Effector CD8-positive, alpha-beta T cell (primary cell): ENCODE data around the gene YIPF5.

Experiments
- DNase-seq: peaks from one replicate; lab custom pipeline; 2025; lab: John Stamatoyannopoulos, UW
- total RNA-seq, 4 experiments: gene quantifications; one replicate each; lab custom pipeline; 2026; lab: John Stamatoyannopoulos, UW

The YIPF5 gene
- total RNA-seq: 66.5 to 96.9 (median 85.5) reads per million in 4 experiments

GRCh38 chr5:144170276-144171024 lies at the start of gene YIPF5, which contains the start of gene KCTD16:
Gene YIPF5 (minus strand): TSS chr5:144170659. CDS start chr5:144169955, 704 bp downstream.
Gene KCTD16 (plus strand): TSS chr5:144170873.
- DNase-seq: peak; percentile 95

GRCh38 chr5:144219869-144220268 lies 49.4 kb upstream of the YIPF5 start:
- DNase-seq: no peak

GRCh38 chr5:144210655-144211054 lies 40.2 kb upstream of the YIPF5 start:
- no peak for DNase-seq

- DNase-seq: no peak
Measured at GRCh38 chr5:144209361-144209760, 38.9 kb upstream of the YIPF5 start.

GRCh38 chr5:144207875-144208444 lies 37.5 kb upstream of the YIPF5 start:
- no peak for DNase-seq

GRCh38 chr5:144206141-144206540 lies 35.7 kb upstream of the YIPF5 start:
- DNase-seq: no peak

- DNase-seq: no peak
Measured at GRCh38 chr5:144205141-144205551, 34.7 kb upstream of the YIPF5 start.

- no peak for DNase-seq
Measured at GRCh38 chr5:144203750-144204596, 33.5 kb upstream of the YIPF5 start.

- DNase-seq: no peak
Measured at GRCh38 chr5:144202726-144203125, 32.3 kb upstream of the YIPF5 start.

- DNase-seq: no peak
Measured at GRCh38 chr5:144202072-144202471, 31.6 kb upstream of the YIPF5 start.

- no peak for DNase-seq
Measured at GRCh38 chr5:144201588-144201987, 31.1 kb upstream of the YIPF5 start.

GRCh38 chr5:144198386-144198785 lies 27.9 kb upstream of the YIPF5 start:
- no peak for DNase-seq

- no peak for DNase-seq
Measured at GRCh38 chr5:144196612-144197011, 26.2 kb upstream of the YIPF5 start.

GRCh38 chr5:144195448-144195847 lies 25.0 kb upstream of the YIPF5 start:
- no peak for DNase-seq

GRCh38 chr5:144194144-144194543 lies 23.7 kb upstream of the YIPF5 start:
- no peak for DNase-seq

GRCh38 chr5:144192661-144193060 lies 22.2 kb upstream of the YIPF5 start:
- DNase-seq: no peak

- no peak for DNase-seq
Measured at GRCh38 chr5:144191998-144192397, 21.5 kb upstream of the YIPF5 start.

GRCh38 chr5:144191531-144191930 lies 21.1 kb upstream of the YIPF5 start:
- DNase-seq: no peak

GRCh38 chr5:144189800-144190429 lies 19.5 kb upstream of the YIPF5 start:
- peak; percentile 45 for DNase-seq

- peak; percentile 64 for DNase-seq
Measured at GRCh38 chr5:144187699-144188294, 17.3 kb upstream of the YIPF5 start.

- no peak for DNase-seq
Measured at GRCh38 chr5:144183254-144183889, 12.9 kb upstream of the YIPF5 start.
